A204.1 (cell line): Measurements from ENCODE around the gene AEBP1.
A peak's percentile ranks its signal among the peaks of the same experiment; 100 is the strongest.
"Not testable (repeated sequence)": the region's sequence is repeated elsewhere in the genome, so short reads cannot be mapped to it uniquely, and the experiment has no call there.

Experiments used
- FAIRE-seq: peaks from 2 replicates; lab custom pipeline; 2012; peaks lifted over from hg19 to GRCh38; lab: Jason Lieb, UNC

Gene AEBP1

DNA sequence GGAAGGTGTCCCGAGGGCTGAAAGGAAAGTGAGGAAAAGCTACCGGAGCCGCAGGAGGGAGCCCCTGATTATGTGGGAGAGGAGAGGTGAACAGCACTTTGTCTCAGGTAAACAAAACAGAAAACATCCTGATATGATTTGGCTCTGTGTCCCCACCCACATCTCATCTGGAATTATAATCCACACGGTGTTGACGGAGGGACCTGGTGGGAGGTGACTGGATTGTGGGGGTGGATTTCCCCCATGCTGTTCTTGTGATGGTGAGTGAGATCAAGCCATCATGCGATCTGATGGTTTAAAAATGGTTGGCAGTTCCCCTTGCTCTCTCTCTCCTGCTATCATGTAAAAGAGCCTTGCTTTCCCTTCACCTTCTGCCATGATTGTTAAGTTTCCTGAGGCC, 16.2 kb downstream of the AEBP1 start:
- no peak for FAIRE-seq

DNA sequence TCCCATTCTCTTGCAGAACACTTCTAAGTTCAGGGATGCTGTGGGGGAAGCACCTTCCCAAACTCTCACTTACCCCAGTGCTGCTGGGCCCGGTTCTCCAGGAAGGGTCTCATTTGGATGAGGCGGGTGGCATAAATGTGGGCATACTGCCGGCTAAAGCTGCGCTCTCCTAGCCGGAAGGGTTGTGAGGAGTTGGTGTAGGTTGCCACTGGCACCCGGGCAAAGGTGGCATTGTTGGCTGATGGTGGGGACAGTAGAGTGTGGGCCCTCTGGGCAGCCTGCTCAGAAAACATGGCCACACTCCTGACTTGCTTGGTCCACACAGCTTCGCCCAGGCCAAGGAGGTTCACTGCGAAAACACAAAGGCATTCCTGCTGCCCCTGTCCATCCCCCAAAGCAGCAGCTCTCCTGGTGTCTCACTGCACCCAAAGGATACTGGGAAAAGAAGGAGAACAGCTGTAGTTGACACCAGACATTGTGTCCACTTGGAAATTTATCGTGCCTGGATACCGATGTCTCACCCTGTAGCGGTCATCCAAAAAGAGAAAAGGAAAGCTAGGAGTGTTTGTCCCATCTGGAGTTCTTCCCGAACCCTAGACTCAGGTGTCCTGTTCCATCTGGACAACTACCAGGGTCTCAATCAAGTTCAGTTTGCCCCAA, 17.7 kb downstream of the AEBP1 start:
- no peak for FAIRE-seq

DNA sequence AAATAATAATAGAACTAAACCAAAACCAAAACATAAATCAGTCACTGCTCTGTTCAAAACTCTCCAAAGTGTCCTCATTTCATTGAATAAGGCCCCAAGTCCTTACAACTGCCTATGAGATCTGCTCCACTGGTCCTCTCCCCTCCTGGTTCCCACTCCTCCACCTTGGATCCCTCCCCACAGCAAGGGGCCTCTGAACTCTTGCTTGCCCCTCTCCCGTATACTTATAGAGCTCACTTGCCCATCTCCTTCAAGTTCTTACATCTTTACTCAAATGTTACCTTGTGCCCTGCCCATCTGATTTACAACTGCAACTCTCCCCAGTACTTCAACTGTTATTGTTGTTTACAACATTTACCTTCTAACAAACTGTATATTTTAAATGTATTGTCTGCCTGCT, 18.4 kb downstream of the AEBP1 start:
- FAIRE-seq: no peak

DNA sequence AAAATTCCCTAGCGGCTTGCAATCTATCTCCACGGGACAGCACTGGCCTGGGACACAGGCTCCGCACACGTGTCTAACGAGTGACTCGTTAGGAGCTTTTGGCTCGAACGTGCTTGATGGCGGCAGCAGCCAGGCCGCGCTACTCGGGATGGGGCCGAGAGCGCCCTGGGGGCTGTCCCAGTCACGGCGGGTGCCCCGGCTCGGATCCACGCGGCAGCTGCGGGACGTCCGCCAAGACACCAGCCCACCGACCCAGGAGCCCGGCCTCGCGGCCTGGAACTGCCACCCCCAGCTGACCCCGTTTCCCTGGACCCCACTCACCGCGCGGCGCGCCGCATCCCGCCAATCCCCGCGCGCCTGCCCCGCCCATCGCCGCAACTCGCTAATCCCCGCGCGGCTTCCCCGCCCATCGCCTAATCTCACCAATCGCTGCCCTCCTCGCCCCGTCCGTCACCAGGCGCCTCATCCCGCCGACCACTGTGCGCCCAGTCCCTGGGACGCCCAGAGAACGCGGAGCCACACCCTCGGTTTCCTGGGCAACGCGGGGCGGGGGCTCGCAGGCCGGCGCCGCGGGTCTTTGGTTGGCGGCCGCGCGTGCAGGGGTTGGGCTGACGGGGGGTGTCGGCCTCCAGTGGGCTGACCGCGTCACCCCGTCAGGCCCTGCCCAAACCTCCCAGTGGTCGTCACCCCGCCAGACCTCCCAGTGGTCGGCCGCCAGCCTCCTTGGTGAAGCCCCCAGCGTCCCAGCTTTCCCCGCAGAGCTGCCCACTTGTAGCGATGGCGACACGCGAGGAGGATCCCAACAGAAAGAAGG, 19.3 kb downstream of the AEBP1 start, which contains the start of gene POLD2:
POLD2 (minus strand) TSS at position 359 of the 814 bp plus-strand sequence. CDS start 1,495 bp downstream, outside the sequence.
- peak; percentile 92 for FAIRE-seq

DNA sequence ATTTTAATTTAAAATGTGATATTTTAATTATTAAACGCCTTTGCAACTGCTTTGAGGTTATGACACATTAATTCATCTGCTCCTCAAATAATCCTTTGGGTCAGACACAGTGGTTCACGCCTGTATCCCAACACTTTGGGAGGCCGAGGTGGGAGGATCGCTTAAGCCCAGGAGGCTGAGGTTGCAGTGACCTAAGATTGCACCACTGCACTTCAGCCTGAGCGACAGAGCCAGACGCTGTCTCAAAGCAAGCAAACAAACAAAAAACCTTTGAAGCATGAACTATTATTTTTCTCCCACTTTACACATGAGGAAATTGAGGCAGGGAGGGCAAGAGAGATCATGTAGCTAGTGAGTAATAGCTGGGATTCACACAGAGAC, 20.7 kb downstream of the AEBP1 start:
- FAIRE-seq: no peak

DNA sequence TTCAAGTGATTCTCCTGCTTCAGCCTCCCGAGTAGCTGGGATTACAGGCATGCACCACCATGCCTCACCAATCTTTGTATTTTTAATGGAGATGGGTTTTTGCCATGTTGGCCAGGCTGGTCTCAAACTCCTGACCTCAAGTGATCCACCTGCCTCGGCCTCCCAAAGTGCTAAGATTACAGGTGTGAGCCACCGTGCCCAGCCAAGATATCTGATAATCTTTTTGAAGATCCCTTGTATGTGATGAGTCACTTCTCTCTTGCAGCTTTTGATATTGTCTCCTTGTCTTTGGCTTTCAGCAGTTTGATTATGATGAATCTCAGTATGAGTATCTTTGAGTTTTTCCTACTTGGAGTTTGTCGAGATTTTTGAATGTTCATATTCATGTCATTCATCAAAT, 22.4 kb downstream of the AEBP1 start:
- not testable (repeated sequence) for FAIRE-seq

DNA sequence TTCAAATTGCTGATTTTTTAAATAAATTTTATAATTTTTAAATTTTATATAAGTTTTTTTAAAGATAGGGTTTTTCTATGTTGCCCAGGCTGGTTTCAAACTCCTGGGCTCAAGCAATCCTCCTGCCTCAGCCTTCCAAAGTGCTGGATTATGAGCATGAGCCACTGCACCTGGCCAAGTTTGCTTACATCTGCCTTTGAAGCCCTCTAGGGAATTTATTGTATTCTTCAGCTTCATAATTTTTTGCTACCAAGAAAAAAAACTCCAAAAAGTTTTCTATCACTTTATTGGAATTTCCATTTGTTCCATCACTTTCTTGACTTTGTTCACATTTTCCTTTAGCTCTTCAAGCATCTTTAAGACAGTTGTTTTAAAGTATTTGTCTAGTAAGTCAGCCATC, 23.0 kb downstream of the AEBP1 start:
- no peak for FAIRE-seq

DNA sequence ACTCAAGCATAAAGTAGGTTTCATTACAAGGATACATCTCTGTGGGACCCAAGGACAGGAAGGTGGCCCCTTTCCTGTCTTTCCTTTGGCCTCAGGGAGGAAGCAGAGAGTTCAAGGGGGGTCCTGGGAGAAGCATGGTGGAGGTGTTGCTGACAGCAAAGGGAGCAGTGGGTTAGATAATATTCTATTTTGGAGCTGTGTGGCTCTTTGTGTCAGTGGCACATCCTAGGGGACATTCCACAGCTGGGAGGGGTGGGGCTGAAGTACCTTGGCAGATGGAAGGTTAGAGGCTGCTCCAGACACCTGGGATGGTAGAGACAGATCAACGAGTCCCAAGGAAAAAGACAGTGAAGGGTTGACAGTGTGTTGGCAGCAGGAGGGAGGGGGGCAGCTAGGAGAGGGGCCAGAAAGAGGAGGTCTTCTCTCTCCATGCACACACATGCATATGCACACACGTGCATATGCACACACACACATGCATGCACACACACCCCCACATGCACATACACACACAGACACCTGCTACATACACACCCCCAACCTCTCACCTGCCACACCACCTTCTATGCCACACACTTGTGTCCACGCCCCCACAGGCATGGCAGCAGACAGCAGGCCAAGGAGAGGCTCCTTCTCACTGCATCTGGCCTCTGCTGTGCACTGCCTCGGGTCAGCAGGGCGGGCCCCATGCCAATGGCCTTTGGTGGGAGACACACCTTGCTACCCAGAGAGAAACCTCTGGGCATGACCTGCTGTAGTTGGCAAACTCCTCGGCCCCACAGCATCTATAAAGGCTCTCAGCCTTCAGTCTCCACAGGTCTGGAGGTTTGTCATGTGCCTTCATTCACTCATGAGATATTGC, 24.8 kb downstream of the AEBP1 start:
- no peak for FAIRE-seq

DNA sequence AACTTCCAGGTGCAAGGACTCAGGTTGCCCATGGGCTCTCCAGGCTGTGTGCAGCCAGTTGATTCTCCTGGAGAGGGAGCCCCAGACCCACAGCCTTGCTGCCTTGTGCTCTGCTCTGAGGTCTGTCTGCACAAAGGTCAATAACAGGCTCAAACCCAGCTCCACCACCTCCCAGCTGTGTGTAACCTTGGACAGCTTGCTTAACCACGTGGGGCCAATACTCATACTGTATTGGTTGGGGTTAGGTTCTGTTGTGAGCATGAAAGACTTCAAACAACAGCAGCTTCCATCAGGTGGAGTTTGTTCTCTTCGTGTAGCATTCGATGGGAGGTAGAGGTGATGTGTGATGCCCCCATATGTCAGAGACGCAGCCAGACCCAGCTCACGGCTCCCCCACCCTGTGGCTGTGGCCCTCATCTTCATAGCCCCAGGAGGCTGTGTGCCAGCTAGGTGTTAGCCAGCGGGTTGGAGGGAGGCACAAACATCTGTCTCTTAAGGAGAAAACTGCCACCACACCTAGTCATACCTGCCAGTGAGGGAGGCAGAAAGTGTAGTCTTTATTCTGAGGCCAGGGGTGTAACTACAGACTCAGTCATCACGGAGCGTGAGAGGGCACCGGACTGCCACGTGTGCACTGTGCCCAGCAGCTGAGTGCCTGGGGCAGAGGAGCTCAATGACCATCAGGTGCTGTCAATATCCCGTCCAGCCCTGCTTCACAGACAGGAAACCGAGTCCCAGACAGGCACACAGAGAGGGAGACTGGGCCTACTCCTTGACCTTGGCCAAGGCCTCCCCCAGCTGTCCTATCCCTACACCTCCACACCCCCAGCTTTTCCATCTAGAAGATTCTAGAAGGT, 27.3 kb downstream of the AEBP1 start:
- FAIRE-seq: no peak

DNA sequence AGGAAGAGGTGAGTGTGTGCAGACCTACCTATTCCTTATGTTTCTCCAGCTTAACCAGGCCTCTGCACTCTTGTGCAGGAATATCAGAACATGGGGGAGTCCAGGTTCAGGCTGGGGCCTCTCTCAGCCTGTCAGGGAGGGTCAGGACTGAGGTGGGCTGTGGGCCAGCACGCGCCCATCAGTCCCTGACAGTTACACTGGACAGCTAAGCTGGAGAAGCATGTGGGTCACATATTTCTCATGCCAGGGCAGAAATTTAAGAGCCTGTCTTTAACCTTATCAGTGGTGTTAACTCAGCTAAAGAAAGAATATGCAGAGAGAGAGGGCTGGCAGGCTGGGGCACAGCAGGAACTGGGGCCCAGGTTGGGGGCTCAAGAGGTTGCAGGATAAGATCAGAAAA, 27.9 kb downstream of the AEBP1 start:
- no peak for FAIRE-seq

DNA sequence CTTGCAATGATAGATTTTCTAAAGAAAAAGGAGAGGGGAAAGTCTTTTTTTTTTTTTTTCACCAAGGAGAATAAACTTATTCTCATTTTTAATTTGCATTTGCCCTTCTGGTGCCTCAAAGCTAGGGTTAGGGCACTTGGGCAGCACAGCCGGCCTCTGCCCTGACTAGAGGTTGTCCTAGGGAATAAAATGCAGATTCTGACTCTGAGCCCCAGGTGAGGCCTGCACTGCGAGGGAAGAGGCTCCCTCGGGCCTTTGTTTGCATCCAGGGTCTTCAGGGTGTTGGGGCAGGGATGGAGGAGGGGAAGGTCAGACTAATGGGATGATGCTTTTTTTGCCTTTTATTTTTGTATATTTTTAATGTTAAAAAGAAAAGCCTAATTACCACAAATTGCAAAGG, 29.1 kb downstream of the AEBP1 start:
- no peak for FAIRE-seq

DNA sequence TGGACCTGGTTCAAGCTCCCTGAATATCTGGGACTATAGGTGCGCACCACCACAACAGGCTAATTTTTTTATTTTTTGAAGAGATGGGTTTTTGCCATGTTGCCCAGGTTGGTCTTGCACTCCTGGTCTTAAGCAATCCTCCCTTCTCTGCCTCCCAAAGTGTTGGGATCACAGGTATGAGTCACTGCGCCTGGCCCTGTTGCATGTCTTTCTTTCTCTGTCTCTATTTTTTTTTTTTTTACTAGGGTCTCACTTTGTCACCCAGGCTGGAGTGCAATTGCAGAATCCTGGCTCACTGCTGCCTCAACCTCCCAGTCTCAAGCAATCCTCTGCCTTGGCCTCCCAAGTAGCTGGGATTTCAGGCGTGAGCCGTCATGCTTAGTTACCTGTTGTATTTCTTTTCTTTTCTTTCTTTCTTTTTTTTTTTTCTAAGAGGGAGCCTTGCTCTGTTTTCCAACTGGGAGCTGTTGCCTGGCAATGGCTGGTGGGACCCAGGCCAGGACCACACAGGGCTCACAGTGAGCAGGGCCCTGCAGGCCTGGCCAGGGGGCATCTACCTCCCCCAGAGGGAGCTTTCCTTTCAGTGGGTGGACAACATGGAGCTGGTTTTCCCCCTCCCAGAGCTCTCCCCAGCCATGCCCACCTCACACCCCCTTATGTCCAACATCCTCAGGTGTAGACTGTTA, 30.9 kb downstream of the AEBP1 start:
- FAIRE-seq: no peak

DNA sequence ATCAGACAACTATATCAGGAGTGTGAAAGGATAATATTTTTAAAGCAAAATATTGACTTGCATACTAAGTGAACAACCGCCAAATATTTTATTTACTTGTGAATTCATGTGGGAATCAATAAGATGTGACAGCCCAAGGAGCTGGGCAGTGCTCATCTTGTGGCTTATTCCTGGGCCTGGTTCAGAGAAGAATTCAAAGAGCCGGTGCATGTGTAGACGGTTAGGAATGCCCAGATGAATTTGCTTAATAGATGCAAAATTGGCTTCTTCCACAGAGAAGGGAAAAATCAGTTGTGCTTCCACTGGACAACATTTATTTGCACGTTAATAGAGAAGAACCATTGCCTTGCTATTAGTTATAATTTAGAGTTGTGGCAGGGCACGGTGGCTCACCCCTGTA, 32.6 kb downstream of the AEBP1 start:
- FAIRE-seq: no peak

DNA sequence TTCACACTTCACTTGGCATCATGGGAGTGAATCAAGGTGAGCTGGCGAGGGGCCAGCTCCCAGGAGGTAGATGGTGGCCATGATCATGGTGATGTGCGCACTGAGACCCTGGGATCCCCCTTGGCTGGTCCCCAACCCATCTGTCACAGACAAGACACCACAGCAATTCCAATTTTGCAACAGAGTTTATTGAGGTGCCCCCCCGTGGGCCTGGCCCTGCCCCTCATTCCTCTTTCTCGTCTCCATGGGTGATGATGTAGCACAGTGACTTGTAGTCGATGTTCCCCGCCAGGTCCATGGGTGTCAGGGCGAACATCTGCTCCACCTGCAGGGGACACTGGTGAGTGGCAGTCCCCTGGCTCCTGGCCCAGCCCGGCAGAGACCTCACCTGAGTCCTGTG, 34.6 kb downstream of the AEBP1 start:
- FAIRE-seq: no peak

DNA sequence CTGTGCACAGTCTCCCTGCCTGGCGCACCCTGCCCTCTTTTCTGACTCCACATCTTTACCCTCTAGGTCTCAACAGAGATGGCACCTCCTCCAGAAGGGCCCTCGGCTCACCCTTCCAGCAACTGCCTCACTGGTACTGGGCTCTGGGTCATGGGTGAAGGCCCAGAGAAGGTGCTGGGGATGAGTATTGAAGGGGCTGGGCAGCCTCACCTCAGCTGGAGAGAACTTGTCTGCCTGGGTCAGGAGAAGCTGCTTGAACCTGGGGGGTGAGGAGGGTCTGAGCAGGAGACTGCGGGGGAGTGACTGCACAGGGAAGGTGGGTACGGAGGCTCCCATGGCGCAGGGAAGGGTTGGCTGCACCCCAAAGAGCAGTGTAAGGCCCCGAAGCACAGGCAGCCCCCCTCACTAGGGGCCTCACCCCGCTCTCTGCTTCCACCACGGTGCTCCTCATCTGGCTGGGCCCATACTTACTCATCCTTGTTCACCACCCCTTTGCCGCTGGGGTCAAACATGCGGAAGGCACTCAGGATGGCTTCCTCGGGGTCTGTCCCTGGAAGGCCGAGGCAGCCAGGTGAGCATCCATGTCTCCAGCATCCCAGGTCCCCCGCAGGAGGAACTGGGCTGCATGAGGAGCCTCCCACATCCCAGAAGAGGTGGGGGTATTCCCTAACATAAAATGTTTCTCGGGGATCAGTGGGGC, 35.3 kb downstream of the AEBP1 start:
- no peak for FAIRE-seq

DNA sequence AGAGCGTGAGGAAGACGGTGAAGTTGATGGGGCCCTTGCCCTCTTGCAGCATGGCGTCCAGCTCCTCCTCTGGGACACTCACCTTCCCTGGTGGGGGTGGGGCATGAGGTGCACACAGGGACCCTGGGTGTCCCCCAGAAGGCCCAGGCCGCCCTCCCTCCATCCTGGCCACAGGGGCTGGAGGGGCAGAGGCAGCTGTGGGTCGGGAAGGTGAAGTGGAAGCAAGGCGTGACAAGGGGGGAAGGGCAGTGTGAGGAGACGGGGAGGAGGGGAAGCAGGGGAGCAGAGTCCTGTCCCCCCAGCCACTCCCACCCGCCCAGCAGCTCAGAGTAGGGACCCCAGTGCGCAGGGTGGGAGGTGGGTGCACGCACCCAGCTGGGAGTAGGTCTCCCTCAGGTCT, 36.2 kb downstream of the AEBP1 start:
- no peak for FAIRE-seq

DNA sequence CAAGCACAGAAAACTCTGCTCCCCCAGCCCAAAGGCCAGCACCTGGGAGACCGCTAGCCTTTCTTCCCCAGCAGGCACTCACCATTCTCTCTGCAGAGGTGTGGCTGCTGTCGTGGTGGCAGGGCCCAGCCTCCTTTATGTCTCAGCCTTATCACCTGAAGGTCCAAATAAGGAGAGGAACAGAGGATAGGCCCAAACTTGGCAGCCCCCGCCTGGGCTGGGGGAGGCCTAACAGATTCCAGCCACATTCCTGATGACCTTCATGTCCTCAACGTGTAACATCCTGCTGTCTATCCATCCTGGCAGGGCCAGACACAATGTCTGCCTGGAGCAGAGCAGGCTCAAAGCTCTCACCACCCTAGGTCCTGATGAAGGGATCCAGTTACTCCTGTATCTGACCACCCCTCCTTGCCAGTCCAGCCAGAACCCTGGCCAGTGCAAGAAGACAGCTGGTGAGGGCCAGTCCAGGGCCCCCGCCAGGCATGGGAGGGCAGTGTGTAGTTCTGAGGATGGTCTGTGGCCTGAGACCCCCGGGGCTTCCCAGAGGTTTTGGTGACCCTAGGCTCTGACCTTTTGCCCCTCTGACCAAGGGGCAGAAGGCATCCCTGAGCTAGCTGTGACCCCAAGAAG, 37.2 kb downstream of the AEBP1 start, which contains the start of gene MYL7:
MYL7 (minus strand) TSS at position 112 of the 630 bp plus-strand sequence; CDS start at position 85, 27 bp downstream.
- FAIRE-seq: no peak

DNA sequence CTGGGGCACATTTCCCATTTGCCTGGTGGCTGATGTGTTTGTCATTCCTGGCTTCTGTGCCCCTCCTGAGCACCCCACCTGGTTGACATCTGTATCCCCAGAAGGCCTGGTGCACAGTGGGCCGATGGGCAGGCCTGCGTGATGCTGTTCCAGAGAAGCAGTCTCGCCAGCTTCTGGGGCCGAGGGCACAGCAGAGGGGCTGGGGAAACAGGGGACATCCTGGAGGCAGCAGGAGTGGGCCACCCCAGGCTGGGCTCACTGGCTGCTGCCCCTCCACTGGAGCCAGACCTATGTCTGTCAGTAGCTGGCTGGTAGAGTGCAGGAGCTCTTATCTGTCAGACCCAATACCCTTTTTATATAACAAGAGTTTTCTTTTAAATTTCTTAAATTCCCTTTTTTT, 37.9 kb downstream of the AEBP1 start:
- FAIRE-seq: no peak

DNA sequence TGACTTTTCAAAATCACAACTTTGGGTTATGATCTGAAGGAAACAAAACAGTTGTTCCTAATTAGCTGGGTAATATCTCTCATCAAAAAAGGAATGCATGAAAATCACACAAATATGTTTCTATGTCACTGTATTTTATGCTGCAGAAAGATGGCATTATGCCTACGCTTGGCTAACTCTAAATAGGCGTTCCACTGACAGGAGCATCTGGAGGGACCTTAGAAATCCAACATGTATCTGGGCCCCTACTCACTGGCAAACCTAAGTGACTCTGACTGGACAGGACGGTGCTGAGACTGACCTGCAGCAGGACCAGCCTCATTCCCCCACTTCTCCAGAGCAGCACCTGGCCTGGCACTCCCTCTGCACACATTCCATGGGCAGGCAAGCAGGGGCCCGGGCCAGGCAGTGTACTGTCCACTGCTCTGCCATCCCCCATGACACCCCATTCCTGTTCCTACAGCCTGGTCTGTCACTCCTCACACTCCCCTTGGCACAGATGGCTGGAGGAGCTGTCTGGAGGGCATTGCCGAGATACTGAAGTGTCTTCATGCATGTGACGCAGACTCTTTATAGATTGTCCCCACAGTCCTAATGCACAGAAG, 39.6 kb downstream of the AEBP1 start:
- FAIRE-seq: no peak
